ENCODE data around the gene DLGAP1.

- TF ChIP-seq, protein P1, sequence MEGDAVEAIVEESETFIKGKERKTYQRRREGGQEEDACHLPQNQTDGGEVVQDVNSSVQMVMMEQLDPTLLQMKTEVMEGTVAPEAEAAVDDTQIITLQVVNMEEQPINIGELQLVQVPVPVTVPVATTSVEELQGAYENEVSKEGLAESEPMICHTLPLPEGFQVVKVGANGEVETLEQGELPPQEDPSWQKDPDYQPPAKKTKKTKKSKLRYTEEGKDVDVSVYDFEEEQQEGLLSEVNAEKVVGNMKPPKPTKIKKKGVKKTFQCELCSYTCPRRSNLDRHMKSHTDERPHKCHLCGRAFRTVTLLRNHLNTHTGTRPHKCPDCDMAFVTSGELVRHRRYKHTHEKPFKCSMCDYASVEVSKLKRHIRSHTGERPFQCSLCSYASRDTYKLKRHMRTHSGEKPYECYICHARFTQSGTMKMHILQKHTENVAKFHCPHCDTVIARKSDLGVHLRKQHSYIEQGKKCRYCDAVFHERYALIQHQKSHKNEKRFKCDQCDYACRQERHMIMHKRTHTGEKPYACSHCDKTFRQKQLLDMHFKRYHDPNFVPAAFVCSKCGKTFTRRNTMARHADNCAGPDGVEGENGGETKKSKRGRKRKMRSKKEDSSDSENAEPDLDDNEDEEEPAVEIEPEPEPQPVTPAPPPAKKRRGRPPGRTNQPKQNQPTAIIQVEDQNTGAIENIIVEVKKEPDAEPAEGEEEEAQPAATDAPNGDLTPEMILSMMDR (IDR thresholded peaks at IDR 0.05 in 8 of 11, conservative IDR thresholded peaks at IDR 0.05 in 3 of 11): no peak
- TF ChIP-seq POLR2A (IDR thresholded peaks at IDR 0.05) (no peak), POLR2AphosphoS5 (IDR thresholded peaks at IDR 0.05) (no peak)
Observed at GRCh38 chr18:3985664-3986063, 469.4 kb downstream of the DLGAP1 start.

All from spleen (tissue), 7 donors.